Left renal pelvis (tissue), 4 donors: Measurements from ENCODE around the gene MESP1. TPM values are rescaled to one million over a fixed set of nuclear protein-coding genes. Genes with fewer than 3 reads are reported as not detected.

Experiments
- DNase-seq, 4 donors: peaks; one replicate each; pipeline ENCODE4 v3.0.0-alpha.2; 2013; ENCODE audit warnings: low read depth in 4 of 4, low spot score in 3 of 4
- polyA plus RNA-seq, 4 donors: library from polyadenylated mRNA; unstranded; fragments of 120-200 nt; gene quantifications; one replicate each; pipeline ENCODE4 v1.2.1, GENCODE V29; 2013; ENCODE audit not compliant: insufficient read length in 4 of 4

The MESP1 gene
- polyA plus RNA-seq, 4 donors = 0.95 to 1.3 (median 1.1) TPM

- DNase-seq = peak in 1 of 4 donors; percentile 44
Measured at GRCh38 chr15:89760303-89761008, 9.4 kb upstream of the MESP1 start.

- no peak for DNase-seq
Measured at GRCh38 chr15:89759835-89760234, 8.8 kb upstream of the MESP1 start.

- DNase-seq = no peak
Measured at GRCh38 chr15:89758981-89759380, 7.9 kb upstream of the MESP1 start.

- no peak for DNase-seq
Measured at GRCh38 chr15:89758283-89758682, 7.2 kb upstream of the MESP1 start.

- DNase-seq = no peak
Measured at GRCh38 chr15:89756897-89757296, 5.8 kb upstream of the MESP1 start.

GRCh38 chr15:89755701-89756100, 4.7 kb upstream of the MESP1 start:
- no peak for DNase-seq

- DNase-seq = no peak
Measured at GRCh38 chr15:89754361-89755154, 3.5 kb upstream of the MESP1 start.

GRCh38 chr15:89753855-89754254, 2.8 kb upstream of the MESP1 start:
- DNase-seq = no peak

- DNase-seq = no peak
Measured at GRCh38 chr15:89751748-89752147, 699 bp upstream of the MESP1 start.

- DNase-seq = no peak
Measured at GRCh38 chr15:89749951-89750559, 994 bp downstream of the MESP1 start.

GRCh38 chr15:89749526-89749925, 1.5 kb downstream of the MESP1 start:
- DNase-seq = no peak

- DNase-seq = no peak
Measured at GRCh38 chr15:89749054-89749453, 2.0 kb downstream of the MESP1 start.

GRCh38 chr15:89747708-89748682, 3.1 kb downstream of the MESP1 start:
- DNase-seq = no peak

- DNase-seq = no peak
Measured at GRCh38 chr15:89746386-89746780, 4.7 kb downstream of the MESP1 start.

- DNase-seq = no peak
Measured at GRCh38 chr15:89745768-89746167, 5.3 kb downstream of the MESP1 start.

GRCh38 chr15:89745131-89745530, 5.9 kb downstream of the MESP1 start:
- DNase-seq = no peak

GRCh38 chr15:89743594-89743993, 7.5 kb downstream of the MESP1 start:
- DNase-seq = no peak

- DNase-seq = no peak
Measured at GRCh38 chr15:89743011-89743410, 8.0 kb downstream of the MESP1 start.

GRCh38 chr15:89740137-89740536, 10.9 kb downstream of the MESP1 start:
- peak in 2 of 4 donors; percentile 52 to 65 for DNase-seq

- no peak for DNase-seq
Measured at GRCh38 chr15:89735773-89736172, 15.3 kb downstream of the MESP1 start.
